Hematopoietic multipotent progenitor cell treated with erythropoietin and hydrocortisone succinate and interleukin-3 and kit ligand, for 6 days (in vitro differentiated cells): Measurements from ENCODE around the gene HSPB6.

Experiments
- DNase-seq: peaks from one replicate; pipeline ENCODE4 v3.0.0-alpha.2; 2015

HSPB6 gene

DNA sequence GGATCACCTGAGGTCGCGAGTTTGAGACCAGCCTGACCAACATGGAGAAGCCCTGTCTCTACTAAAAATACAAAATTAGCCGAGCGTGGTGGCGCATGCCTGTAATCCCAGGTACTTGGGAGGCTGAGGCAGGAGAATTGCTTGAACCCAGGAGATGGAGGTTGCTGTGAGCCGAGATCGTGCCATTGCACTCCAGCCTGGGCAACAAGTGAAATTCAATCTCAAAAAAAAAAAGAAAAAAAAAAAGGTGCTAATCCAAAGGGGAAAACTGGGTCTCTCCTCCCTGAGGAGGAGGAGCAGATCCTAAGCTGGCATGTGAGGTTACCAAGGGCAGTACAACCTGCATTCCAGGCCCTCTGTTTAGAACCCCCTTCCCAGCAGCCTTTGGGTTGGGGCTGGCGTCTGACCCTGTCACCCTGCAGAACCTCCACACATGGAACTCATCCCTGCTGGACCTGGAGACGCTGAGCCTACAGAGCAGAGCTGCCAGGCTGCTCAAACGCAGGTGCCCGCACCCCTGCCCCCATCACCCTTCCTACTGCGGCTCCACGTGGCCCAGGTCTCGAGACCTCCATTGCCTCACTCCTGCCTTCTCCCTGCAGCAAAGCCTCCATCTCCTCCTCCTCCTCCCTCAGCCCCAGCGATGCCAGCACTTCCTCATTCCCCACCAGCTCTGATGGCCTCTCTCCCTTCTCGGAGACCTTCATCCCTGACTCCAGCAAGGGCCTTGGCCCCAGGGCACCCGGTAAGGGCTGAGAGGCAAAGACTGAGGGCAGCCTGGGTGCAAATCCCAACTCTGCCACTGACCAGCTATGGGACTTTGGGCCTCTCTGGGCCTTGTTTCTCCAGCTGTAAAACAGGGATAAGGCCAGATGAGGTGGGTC lies 7.8 kb upstream of the HSPB6 start:
- DNase-seq = no peak

DNA sequence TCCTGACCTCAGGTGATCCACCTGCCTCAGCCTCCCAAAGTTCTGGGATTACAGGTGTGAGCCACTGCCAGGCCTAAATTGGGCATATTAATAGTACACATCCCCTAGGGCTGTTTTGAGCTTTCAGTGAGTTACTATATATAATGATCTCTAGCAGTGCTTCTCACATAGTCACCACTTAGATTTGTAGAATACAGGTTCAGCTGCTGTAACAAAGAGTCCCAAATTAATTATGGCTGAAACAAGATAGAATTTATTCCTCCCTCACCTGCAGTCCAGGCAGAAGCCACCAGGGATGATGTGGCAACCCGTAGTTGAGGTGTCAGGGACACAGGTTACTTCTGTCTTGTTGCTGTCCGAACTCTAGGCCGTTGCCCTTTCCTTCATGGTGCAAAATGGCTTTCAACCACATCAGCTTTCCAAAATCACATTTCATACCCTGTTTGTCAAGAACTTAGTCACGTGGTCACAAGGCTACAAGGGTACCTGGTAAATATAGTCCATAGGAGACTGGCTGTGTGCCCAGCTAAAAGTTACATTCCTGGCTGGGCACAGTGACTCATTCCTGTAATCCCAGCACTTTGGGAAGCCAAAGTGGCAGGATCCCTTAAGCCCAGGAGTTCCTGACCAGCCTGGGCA lies 4.0 kb upstream of the HSPB6 start:
- no peak for DNase-seq

DNA sequence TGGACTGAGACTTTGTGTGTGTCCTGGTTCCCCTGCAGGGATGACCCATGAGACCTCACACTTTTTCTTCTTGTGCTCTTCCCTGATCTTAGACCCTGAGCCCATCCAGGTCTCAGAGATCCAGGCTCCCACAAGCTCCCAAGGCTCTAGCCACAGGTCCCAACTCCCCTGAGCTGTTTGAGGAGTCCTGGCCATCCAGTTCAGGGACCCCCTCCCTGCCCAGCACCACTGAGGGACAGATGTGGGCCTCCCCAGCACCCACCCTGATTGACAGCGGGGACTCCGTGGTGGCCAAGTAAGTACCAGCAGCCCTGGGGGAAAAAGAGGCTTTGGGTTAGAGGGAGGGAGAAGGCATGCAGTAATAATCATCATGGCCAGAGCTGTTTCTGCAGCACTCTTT lies 2.9 kb upstream of the HSPB6 start:
- no peak for DNase-seq

DNA sequence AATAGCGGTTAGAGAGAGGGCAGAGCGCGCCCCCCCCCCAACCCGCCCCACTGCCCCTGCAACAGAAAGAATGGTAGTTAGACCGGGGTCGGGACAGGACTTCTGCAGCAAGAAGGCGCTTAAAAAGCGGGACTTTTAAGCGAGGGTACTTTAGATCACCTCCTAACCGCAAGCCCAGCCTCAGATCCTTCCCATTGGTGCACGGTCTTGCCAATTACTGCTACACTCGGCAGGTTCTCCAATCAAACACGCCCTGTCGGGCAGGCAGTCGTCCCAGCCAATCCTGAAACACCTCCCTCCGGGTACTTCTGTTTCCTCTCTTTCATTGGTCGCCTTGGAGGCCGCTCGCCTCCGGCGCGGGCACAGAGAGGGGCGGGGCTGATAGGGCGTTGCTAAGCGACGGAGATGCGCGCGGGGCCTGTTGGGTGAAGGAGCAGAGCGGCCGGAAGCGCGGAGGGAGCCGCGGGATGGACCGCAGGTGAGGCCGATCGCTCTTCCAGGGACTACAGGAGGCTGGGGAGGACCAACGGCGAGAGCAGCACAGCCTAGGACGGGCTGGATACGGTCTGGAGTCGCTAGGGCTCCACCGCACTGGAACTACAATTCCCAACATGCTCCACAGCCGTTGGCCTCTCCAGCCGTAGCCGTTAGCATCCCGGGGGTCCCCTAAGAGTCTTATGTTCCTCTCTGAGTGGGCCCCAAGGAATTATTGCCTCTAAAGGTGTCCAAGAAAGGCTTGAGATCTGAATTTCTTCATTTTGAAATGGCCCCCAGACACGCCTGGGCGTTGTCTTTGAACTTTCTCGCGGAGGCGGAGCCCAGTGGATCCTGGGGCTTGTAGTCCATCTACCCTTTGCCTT lies 1.1 kb upstream of the HSPB6 start, which contains the start of gene PROSER3:
Gene PROSER3 (plus strand): TSS at position 428 of the 860 bp plus-strand sequence. CDS start 40 bp downstream, at position 468.
- DNase-seq = peak; percentile 99

DNA sequence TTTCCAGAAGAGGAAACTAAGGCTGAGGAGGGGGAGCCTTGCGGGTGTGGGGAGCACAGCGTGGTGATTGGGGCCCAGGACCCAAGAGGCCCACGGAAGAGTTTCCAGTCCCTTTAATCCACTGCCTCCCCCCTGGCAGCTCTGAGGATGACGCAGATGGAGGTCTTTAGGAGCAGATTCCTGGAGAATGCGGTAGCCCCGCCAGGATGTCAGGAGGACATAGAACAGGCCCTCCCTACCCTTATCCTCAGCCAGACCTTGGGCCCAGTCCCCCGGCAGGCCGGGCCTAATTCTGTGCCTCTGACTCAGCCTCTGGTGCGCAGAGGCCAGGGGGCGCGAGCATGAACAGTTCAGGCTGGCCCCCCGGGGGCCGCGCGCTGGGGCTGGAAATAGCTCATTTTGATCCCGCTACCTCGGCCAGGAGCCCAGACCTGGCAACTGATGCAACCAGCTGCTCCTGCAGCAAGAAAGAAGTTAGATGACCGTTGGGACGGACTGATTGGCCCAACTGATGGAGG lies 461 bp upstream of the HSPB6 start:
- DNase-seq = peak; percentile 67

DNA sequence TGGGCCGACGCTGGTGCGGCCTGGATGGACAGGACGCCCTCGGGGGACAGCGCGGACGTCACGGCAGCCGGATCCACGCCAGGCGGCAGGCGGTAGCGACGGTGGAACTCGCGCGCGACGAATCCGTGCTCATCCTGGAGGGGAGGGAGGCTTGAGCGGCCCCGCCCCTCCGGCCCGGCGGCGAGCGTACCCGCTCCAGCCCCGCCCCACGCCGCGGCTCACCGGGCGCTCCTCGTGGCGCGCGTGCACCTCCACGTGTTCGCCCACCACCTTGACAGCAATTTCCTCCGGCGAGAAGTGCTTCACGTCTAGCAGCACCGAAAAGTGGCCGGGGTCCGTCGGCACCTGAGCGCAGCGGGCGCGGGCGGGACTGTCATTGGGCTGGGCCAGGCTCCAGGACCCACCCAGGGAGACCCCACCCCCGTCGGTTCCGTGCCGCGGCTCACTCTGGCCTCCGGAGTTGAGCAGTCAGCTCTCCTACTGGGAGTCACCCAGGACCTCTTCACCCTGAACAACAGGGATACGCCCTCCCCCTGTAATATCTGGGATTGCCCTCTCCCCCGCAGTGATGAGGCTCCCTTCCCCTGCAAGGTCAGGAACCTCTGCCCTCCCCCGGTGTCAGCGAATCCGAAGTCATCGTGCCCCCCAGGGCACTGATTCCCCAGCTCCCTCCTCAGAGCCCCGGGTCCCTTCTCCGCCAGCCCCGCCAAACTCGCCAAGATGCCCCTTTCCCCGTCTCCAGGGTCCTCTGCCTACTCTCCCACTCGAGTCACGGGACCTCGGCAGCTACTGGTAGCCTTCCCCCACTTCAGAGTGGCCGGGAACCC lies 1.1 kb downstream of the HSPB6 start:
- DNase-seq = peak; percentile 61

DNA sequence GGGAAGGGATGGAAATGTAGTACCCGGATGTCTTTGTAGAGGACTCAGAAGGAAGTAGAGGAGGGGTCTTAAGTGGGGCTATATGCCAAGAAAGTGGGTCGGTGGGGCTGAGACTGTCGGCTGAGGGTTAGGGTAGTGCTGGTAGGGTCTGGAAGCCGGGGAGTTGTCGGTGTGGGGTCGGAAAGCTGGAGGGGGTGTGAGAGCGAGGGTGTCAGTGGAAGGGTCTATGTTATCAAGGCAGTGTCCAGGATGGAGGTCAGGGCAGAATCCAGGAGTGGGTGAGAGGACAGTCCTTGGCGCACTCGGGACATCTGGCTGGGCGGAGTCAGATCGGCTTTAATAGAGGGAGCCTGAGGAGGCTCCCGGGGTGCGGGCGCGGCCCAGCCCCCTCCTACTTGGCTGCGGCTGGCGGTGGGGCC lies 1.7 kb downstream of the HSPB6 start:
- DNase-seq = no peak

DNA sequence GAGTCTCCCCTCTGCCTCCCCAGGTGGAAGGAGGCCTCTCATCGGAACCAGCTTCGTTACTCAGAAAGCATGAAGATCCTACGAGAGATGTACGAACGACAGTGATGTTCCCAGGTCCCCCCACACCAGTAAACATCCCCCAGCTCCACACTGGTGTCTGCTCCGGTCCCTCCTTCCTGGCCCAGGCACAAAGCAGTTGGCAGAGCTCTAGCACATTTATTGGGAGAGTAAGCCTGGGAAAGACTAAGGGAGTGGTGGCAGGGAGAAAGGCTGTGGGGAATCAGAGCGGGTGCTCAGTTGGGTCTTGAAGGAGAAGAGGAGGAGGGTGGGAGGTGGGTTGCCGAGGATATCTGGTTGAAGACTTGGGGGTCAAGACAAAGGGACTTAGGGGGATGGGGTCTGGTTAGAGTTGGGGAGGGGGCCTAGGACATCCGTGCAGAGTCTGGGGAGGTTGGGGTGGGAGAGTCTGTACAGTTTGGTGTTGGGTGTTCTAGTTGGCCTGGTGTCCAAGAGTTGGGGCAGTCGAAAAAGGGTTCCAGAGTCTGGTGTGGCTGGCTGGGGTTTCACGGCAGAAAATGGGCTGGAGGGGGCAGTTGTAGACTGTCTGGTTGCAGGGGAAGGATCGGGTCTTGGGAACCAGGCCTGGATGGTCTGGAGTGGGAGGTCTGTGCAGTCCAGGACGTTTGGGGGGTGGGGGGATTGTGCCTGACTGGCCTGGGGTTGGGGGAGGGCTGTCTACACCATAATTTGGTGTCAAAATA lies 2.3 kb downstream of the HSPB6 start:
- no peak for DNase-seq

DNA sequence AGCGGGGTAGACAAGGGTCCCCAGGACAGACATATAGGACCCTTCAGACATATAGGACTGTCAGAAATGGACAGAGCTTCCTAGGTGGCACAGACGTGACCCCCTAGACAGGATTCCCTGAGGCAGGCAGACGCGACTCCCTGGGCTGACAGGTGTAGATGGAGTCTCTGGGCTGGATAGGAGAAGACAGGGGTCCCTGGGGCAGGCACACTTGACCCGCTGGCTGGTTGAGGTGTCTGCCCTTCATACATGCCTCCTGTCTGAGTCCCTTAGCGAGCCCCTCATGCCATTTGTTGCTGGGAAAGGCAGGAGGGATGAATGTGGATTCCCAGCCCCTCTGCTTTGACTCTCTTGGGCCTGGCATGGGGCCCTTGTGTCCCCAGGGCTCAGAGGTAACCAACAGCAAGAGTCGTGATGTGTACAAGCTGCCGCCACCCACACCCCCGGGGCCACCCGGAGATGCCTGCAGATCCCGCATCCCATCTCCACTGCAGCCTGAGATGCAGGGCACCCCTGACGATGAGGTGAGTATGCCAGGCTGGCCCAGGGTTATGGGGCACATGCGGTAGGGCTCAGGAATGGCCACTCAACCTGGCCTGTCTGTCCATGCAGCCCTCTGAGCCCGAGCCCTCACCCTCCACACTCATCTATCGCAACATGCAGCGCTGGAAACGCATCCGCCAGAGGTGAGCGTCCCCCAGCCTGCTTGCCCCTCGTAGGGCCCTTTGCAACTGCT lies 3.0 kb downstream of the HSPB6 start:
- no peak for DNase-seq

DNA sequence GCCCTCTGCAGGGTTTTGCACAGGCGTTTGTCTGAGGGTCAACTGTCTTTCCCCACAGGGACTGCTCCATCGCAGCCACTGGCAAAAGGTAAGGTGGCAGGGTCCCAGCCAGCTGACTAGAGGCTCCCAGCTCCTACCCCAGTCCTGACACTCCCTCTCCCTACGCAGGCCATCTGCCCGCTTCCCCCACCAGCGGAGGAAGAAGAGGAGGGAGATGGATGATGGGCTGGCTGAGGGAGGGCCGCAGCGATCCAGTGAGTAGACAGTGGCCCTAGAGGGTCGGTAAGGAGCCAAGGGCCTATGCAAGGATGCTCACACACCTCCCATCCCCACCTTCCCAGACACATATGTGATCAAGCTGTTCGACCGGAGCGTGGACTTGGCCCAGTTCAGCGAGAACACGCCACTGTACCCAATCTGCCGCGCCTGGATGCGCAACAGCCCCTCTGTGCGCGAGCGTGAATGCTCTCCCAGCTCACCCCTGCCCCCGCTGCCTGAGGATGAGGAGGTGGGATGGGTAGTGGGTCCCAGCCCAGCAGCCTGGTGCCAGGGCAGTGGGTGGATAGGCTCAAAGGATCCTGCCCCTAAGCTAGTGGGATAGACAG lies 4.0 kb downstream of the HSPB6 start:
- DNase-seq = no peak

DNA sequence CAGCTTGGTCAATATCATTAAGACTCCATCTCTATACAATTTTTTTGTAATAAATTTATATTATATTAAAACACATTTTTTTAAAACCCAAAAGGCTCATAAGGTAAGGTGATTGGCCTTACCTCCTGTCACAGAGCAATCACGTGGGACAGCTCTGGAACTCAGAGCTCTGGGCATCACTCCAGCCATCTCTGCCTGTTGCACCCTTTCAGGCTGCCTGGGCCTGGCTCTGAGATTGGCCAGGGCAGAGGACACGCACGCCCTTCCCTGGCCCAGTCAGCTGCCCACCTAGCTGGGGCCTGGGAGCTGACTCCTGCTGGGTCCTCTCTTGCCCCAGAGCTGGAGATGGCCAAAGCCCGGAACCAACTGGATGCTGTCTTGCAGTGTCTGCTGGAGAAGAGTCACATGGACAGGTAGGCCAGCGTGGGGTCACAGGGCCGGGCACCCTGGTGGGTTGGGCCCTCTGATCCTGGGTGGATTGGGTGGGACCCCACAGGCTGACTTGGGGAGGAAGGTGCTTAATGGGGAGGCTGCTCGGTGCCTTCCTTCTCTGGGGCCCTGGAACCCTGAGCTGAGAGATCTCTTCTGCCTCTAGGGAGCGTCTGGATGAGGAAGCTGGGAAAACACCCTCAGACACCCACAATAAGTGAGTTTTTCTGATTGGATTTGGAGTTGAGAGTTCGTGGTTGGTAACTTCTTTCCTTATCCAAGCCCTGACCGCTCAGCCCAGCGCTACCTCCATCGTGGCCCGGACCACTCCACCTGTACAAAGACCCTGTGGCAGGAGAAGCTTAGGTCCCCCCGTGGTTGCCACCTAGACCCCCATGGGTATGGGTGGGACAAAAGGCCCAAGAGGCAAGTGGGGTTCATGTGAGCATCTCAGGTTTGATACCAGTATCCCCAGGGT lies 4.7 kb downstream of the HSPB6 start:
- DNase-seq = no peak

DNA sequence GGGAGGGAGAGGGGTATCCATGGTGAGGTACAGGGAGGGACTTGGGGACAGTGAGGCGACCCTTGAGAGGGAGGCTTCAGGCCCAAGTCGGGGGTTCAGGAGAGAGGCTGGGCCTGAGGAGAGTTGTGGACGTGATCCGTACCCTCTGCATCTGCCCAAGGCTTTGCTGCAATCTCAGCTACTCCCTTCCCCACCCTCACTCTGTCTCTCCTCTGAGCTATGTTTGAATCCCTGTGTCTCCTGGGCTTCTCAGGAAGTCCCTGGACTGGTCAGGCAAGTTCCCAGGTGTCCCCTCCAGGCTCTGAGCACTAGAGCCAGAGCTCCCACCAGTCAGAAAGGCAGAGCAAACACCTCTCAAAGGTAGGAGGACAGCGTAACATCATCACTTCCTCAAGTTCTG lies 6.7 kb downstream of the HSPB6 start:
- DNase-seq = no peak

DNA sequence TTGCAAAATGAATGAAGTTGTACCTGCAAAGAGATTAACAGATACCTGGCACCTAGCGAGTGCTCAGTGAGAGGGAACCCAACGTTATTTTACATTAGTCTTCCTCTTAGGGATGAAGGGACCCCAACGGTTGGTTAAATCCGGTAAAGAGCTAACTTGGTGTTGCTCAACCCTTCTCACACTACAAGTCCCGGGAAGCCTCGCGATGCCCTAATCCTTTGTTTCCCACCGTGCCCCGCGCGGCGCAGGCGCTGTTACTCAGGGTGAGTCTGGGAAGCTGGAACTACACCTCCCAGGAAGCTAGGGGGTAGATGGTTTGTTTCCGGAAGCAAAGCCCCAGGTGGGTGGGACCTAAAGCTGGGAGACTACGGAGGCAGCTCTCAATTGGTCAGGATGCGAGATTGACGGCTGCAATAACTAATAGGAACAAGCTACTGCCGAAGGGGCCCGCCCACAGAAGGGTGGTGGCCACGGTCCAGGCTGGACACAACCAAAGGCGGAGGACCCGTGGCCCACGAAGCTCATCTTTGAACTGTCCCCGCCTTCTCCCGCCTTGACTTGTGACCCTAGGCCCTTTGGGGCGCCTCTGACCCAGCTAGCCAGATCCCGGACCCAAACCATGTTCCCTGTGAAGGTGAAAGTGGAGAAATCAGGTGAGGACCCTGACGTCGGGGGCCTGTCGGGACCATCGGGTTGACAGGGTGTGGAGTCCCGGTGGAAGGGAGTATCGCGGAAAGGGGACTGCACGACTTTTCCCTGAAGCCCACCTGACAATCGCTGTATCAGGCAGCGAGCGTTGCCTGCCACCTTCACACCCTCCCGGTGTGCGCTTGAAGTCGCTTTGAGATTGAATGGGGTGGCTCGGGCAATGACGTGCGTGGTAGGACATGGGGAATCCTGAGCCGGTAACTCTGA lies 8.5 kb downstream of the HSPB6 start, which contains the start of gene LIN37:
Gene LIN37 (plus strand): TSS at position 471 of the 915 bp plus-strand sequence. CDS start 149 bp downstream, at position 620.
- DNase-seq = peak; percentile 100

DNA sequence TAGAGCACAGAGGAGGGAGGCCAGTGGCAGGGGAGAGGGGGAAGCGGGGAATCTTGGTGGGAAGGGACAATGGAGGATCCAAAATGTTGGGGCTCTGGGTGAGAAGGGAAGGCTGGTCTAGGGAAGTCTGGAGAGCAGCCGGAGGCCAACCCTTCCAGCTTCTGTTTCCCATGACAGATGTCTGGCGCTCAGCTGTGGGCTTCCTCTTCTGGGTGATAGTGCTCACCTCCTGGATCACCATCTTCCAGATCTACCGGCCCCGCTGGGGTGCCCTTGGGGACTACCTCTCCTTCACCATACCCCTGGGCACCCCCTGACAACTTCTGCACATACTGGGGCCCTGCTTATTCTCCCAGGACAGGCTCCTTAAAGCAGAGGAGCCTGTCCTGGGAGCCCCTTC lies 10.3 kb downstream of the HSPB6 start:
- no peak for DNase-seq

DNA sequence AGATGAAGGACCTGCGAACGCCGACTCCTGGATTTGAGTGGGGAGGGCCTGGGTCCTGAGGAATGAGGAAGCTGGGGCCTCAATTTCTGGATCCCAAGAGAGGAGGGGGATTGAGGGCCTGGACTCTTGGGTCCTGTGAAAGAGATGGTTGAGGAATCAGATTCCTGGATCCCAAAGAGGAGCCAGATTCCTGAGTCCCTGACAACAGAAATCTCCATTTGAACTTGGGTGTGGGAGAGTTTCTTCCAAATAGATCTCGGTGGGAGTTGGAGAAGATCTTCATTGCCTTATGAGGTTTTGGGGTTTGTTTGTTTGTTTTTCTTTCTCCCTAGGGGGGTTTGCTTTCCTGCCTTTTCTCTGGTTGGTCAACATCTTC lies 10.8 kb downstream of the HSPB6 start:
- no peak for DNase-seq

DNA sequence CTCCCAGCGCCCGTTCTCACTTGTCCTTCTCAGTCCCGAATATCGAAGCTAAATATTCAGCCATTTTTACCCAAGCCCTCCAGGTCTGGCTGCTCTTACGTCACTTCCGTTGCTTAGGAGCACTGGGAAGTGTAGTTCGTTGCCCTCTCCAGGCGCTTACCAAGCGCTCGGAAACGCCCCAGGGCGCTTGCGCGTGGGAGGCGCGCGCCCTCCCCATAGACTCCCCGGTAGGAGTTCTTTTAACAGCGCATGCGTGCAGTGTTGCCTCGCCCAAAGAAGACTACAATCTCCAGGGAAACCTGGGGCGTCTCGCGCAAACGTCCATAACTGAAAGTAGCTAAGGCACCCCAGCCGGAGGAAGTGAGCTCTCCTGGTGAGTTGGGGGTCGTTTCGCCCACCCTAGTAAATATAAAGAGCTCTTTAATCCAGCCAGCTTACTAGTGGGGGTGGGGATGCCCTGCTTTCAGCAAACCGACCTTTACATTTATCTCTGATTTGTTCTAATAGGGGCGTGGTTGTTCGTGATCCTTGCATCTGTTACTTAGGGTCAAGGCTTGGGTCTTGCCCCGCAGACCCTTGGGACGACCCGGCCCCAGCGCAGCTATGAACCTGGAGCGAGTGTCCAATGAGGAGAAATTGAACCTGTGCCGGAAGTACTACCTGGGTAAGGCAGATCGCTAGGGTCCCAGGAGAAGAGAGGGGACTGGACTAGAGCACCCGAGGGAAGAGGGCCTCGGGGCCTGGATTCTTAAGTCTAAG lies 11.3 kb downstream of the HSPB6 start, which contains the start of the genes PSENEN and U2AF1L4:
Gene PSENEN (plus strand): TSS at position 324 of the 759 bp plus-strand sequence. CDS start 280 bp downstream, at position 604.
Gene U2AF1L4 (minus strand): TSS at position 91 of the 759 bp plus-strand sequence. CDS start 27 bp downstream, at position 64.
- DNase-seq = peak; percentile 100
